ENCODE measurements around the gene CGRRF1. TPM values are rescaled to one million over a fixed set of nuclear protein-coding genes. Genes with fewer than 3 reads are reported as not detected.

CGRRF1 gene
- total RNA-seq, 2 donors from 2014 or later, result 17.1 to 25.7 TPM

GRCh38 chr14:54488646-54489317 is 20.9 kb upstream of the CGRRF1 start, which contains the start of gene GMFB:
GMFB (minus strand) TSS chr14:54488980; CDS start chr14:54488927, 53 bp downstream.
- peak; percentile 90 for DNase-seq (ENCODE audit: low spot score)
- WGBS, result under 1% methylated on average over 43 of the region's 51 CpGs
- TF ChIP-seq POLR2AphosphoS5 (IDR thresholded peaks at IDR 0.05), result peak; percentile 85
- TF ChIP-seq CTCF (IDR thresholded peaks at IDR 0.05), result peak in 3 of 4 experiments; percentile 25 to 46 (median 38)
- TF ChIP-seq POLR2A (IDR thresholded peaks at IDR 0.05), result peak; percentile 67
- intact Hi-C loops (cut with DNase I), result loop anchor here (2.0 kb wide), 1 partner anchor 48 kb away; the partner anchor contains the start of gene CNIH1
- Histone ChIP-seq H3K4me1 (replicated peaks) (peaks cover 9% of the 10 kb centered on the region), H3K27ac (peak within 1 kb of the TSS; percentile 82 to 90), H3K9me3 (no peaks in the 10 kb centered on the region), H3K4me3 (peak within 1 kb of the TSS; percentile 58 to 78), H3K27me3 (replicated peaks; ENCODE audit: insufficient read depth) (no peaks in the 10 kb centered on the region), H3K36me3 (no peaks in the 10 kb centered on the region)

- H3K4me3 ChIP-seq, result peak overlapping the region; percentile 58 to 78
- H3K36me3 ChIP-seq, result no peaks in the 10 kb centered on the region
- intact Hi-C loops (cut with DNase I), result loop anchor here (2.0 kb wide), 1 partner anchor 48 kb away; the partner anchor contains the start of gene CNIH1
- DNase-seq (ENCODE audit: low spot score), result no peak
- H3K27me3 ChIP-seq (replicated peaks; ENCODE audit: insufficient read depth), result no peaks in the 10 kb centered on the region
- no peaks in the 10 kb centered on the region for H3K9me3 ChIP-seq
- H3K27ac ChIP-seq, result peak overlapping the region; percentile 82 to 90
- TF ChIP-seq CTCF (IDR thresholded peaks at IDR 0.05) (no peak), POLR2AphosphoS5 (IDR thresholded peaks at IDR 0.05) (no peak), POLR2A (IDR thresholded peaks at IDR 0.05) (no peak)
- peaks cover 9% of the 10 kb centered on the region for H3K4me1 ChIP-seq (replicated peaks)
- 20% methylated on average over 5 of the region's 5 CpGs for WGBS
Measured at GRCh38 chr14:54489318-54489683, 20.4 kb upstream of the CGRRF1 start.

GRCh38 chr14:54489731-54490444 is 19.8 kb upstream of the CGRRF1 start:
- Histone ChIP-seq H3K36me3 (no peaks in the 10 kb centered on the region), H3K4me3 (peak overlapping the region in 1 of 2 donors; percentile 58), H3K4me1 (replicated peaks) (peaks cover 9% of the 10 kb centered on the region), H3K27ac (peak overlapping the region; percentile 82 to 90), H3K27me3 (replicated peaks; ENCODE audit: insufficient read depth) (no peaks in the 10 kb centered on the region), H3K9me3 (no peaks in the 10 kb centered on the region)
- WGBS, result 71% methylated on average over 4 of the region's 4 CpGs
- DNase-seq (ENCODE audit: low spot score), result no peak
- no peak for TF ChIP-seq POLR2AphosphoS5 (IDR thresholded peaks at IDR 0.05)
- TF ChIP-seq CTCF (IDR thresholded peaks at IDR 0.05), result no peak
- TF ChIP-seq POLR2A (IDR thresholded peaks at IDR 0.05), result no peak
- intact Hi-C loops (cut with DNase I), result loop anchor here (2.0 to 5.0 kb wide), 2 partner anchors 49 to 123 kb away; partner anchors contain the start of gene CNIH1

- TF ChIP-seq POLR2AphosphoS5 (IDR thresholded peaks at IDR 0.05) (no peak), POLR2A (IDR thresholded peaks at IDR 0.05) (no peak), CTCF (IDR thresholded peaks at IDR 0.05) (no peak)
- H3K4me3 ChIP-seq, result no peak overlapping the region
- H3K4me1 ChIP-seq (replicated peaks), result peaks cover 9% of the 10 kb centered on the region
- H3K27ac ChIP-seq, result no peak overlapping the region
- H3K36me3 ChIP-seq, result no peaks in the 10 kb centered on the region
- intact Hi-C loops (cut with DNase I), result loop anchor here (5.0 kb wide), 1 partner anchor 123 kb away; no protein-coding TSS in a partner anchor
- H3K27me3 ChIP-seq (replicated peaks; ENCODE audit: insufficient read depth), result no peaks in the 10 kb centered on the region
- no peak for DNase-seq (ENCODE audit: low spot score)
- H3K9me3 ChIP-seq, result no peaks in the 10 kb centered on the region
- 6% methylated on average over 3 of the region's 3 CpGs for WGBS
Measured at GRCh38 chr14:54490445-54491175, 19.1 kb upstream of the CGRRF1 start.

Measured in prostate gland (tissue), 2 donors.